Hepatocyte (in vitro differentiated cells): Measurements from ENCODE around the gene S100A8. TPM values are rescaled to one million over a fixed set of nuclear protein-coding genes. Genes with fewer than 3 reads are reported as not detected.

ENCODE experiments used
- DNase-seq: peaks from one replicate; pipeline ENCODE4 v3.0.0-alpha.2; 2016; ENCODE audit warnings: low spot score
- H2AFZ ChIP-seq: fragments of 200-600 bp; sonication (generic); 2 replicates; pipeline ENCODE4 v1.6.0; 2016; ENCODE audit warnings: antibody characterized with exemption, mild to moderate bottlenecking
- H3K27ac ChIP-seq: fragments of 200-600 bp; sonication (generic); 2 replicates; pipeline ENCODE4 v1.5.1; 2016; ENCODE audit warnings: mild to moderate bottlenecking
- H3K27me3 ChIP-seq: fragments of 200-600 bp; sonication (generic); 2 replicates; pipeline ENCODE4 v1.6.1; 2016
- H3K36me3 ChIP-seq: fragments of 200-600 bp; sonication (generic); replicated peaks from 2 replicates; pipeline ENCODE4 v1.5.1; 2016; ENCODE audit warnings: low read depth; ENCODE audit not compliant: insufficient read depth
- H3K4me1 ChIP-seq: fragments of 200-600 bp; sonication (generic); 2 replicates; pipeline ENCODE4 v1.5.1; 2016; ENCODE audit warnings: mild to moderate bottlenecking, moderate library complexity; ENCODE audit not compliant: insufficient read depth
- H3K4me2 ChIP-seq: fragments of 200-600 bp; sonication (generic); 2 replicates; pipeline ENCODE4 v1.6.0; 2016
- H3K4me3 ChIP-seq: fragments of 200-600 bp; sonication (generic); 2 replicates; pipeline ENCODE4 v1.5.1; 2016; ENCODE audit warnings: mild to moderate bottlenecking
- H3K79me2 ChIP-seq: fragments of 200-600 bp; sonication (generic); 2 replicates; pipeline ENCODE4 v1.6.0; 2017; ENCODE audit warnings: mild to moderate bottlenecking
- H3K9me2 ChIP-seq: fragments of 200-600 bp; sonication (generic); replicated peaks from 2 replicates; pipeline ENCODE4 v1.6.0; 2017; ENCODE audit warnings: mild to moderate bottlenecking; ENCODE audit not compliant: insufficient read depth
- H3K9me3 ChIP-seq: fragments of 200-600 bp; sonication (generic); 2 replicates; pipeline ENCODE4 v1.5.1; 2016; ENCODE audit warnings: low read depth, mild to moderate bottlenecking
- H4K20me1 ChIP-seq: fragments of 200-600 bp; sonication (generic); 2 replicates; pipeline ENCODE4 v1.6.0; 2016; ENCODE audit warnings: mild to moderate bottlenecking; ENCODE audit not compliant: insufficient read depth, poor library complexity, severe bottlenecking
- CTCF ChIP-seq: fragments of 200-600 bp; sonication (generic); IDR thresholded peaks from 2 replicates; pipeline ENCODE4 v1.5.1; 2016; ENCODE audit warnings: antibody characterized with exemption, mild to moderate bottlenecking; ENCODE audit not compliant: poor library complexity
- EZH2 ChIP-seq: fragments of 200-600 bp; sonication (generic); IDR thresholded peaks from 2 replicates; pipeline ENCODE4 v1.6.1; 2016; ENCODE audit warnings: antibody characterized with exemption, mild to moderate bottlenecking, borderline replicate concordance
- EZH2phosphoT487 ChIP-seq: fragments of 200-600 bp; sonication (generic); IDR thresholded peaks from one replicate; pipeline ENCODE4 v1.6.1; 2018; ENCODE audit warnings: antibody characterized with exemption, mild to moderate bottlenecking, low read depth, moderate library complexity; ENCODE audit not compliant: unreplicated experiment, severe bottlenecking
- WGBS: methylation state at CpG from one replicate; pipeline ENCODE4 v1.1.6; 2016; ENCODE audit warnings: low lambda C conversion rate; ENCODE audit errors: missing lambda C conversion rate; 5-methylcytosine and 5-hydroxymethylcytosine counted together
- polyA plus RNA-seq: library from polyadenylated mRNA; unstranded; fragments of >200 nt; fragmentation: Nextera tagmentation; extraction: Ambion mirVana; gene quantifications from 2 replicates; pipeline ENCODE4 v1.2.1, GENCODE V29; 2016
- total RNA-seq: library from RNA; depleted of rRNA; stranded (reverse); fragments of >200 nt; gene quantifications from 2 replicates; pipeline ENCODE4 v1.2.3, GENCODE V29; 2014

S100A8 gene
- total and polyA plus RNA-seq, 2 experiments from 2014 or later: 0.70 to 2.2 TPM

- TF ChIP-seq CTCF: no peak
- TF ChIP-seq EZH2: no peak
- no peak for TF ChIP-seq EZH2phosphoT487
- H3K9me3 ChIP-seq: no peaks in the 10 kb centered on the region
- no peaks in the 10 kb centered on the region for H3K36me3 ChIP-seq
- H2AFZ ChIP-seq: no peak overlapping the region
- H3K27ac ChIP-seq: no peak overlapping the region
- H3K4me1 ChIP-seq: no peaks in the 10 kb centered on the region
- 77% methylated on average over 8 of the region's 8 CpGs for WGBS
- DNase-seq: no peak
- no peaks in the 10 kb centered on the region for H3K9me2 ChIP-seq
- no peak overlapping the region for H3K4me2 ChIP-seq
- no peaks in the 10 kb centered on the region for H4K20me1 ChIP-seq
- no peaks in the 10 kb centered on the region for H3K79me2 ChIP-seq
- H3K27me3 ChIP-seq: peaks cover 17% of the 10 kb centered on the region
- H3K4me3 ChIP-seq: no peak overlapping the region
These were observed 36.2 kb downstream of the S100A8 start for GRCh38 chr1:153354515-153355193.

- Histone ChIP-seq H3K27ac (no peak overlapping the region), H3K4me2 (no peak overlapping the region), H3K79me2 (no peaks in the 10 kb centered on the region), H3K27me3 (peaks cover 21% of the 10 kb centered on the region), H3K4me1 (no peaks in the 10 kb centered on the region), H3K9me3 (no peaks in the 10 kb centered on the region), H4K20me1 (no peaks in the 10 kb centered on the region), H3K36me3 (no peaks in the 10 kb centered on the region), H2AFZ (no peak overlapping the region), H3K4me3 (no peak overlapping the region), H3K9me2 (no peaks in the 10 kb centered on the region)
- WGBS: 72% methylated on average over 7 of the region's 7 CpGs
- DNase-seq: peak; percentile 37
- TF ChIP-seq EZH2 (no peak), CTCF (peak; percentile 33), EZH2phosphoT487 (no peak)
These were observed 37.5 kb downstream of the S100A8 start for GRCh38 chr1:153353226-153353947.

- TF ChIP-seq EZH2phosphoT487: no peak
- TF ChIP-seq EZH2: no peak
- peak; percentile 94 for TF ChIP-seq CTCF
- Histone ChIP-seq H2AFZ (no peak overlapping the region), H3K9me3 (no peaks in the 10 kb centered on the region), H3K4me3 (no peak overlapping the region), H3K36me3 (no peaks in the 10 kb centered on the region), H3K79me2 (no peaks in the 10 kb centered on the region), H4K20me1 (no peaks in the 10 kb centered on the region), H3K4me2 (no peak overlapping the region), H3K4me1 (no peaks in the 10 kb centered on the region), H3K27ac (no peak overlapping the region), H3K27me3 (peaks cover 17% of the 10 kb centered on the region), H3K9me2 (no peaks in the 10 kb centered on the region)
- 0% methylated on average over 4 of the region's 4 CpGs for WGBS
- peak; percentile 84 for DNase-seq
These were observed 38.4 kb downstream of the S100A8 start for GRCh38 chr1:153352523-153352922.
